Measurements from ENCODE around the gene POLR3GL.

POLR3GL gene

GRCh38 chr1:145977016-145977415 is 12.5 kb downstream of the POLR3GL start:
- DNase-seq = no peak

DNA sequence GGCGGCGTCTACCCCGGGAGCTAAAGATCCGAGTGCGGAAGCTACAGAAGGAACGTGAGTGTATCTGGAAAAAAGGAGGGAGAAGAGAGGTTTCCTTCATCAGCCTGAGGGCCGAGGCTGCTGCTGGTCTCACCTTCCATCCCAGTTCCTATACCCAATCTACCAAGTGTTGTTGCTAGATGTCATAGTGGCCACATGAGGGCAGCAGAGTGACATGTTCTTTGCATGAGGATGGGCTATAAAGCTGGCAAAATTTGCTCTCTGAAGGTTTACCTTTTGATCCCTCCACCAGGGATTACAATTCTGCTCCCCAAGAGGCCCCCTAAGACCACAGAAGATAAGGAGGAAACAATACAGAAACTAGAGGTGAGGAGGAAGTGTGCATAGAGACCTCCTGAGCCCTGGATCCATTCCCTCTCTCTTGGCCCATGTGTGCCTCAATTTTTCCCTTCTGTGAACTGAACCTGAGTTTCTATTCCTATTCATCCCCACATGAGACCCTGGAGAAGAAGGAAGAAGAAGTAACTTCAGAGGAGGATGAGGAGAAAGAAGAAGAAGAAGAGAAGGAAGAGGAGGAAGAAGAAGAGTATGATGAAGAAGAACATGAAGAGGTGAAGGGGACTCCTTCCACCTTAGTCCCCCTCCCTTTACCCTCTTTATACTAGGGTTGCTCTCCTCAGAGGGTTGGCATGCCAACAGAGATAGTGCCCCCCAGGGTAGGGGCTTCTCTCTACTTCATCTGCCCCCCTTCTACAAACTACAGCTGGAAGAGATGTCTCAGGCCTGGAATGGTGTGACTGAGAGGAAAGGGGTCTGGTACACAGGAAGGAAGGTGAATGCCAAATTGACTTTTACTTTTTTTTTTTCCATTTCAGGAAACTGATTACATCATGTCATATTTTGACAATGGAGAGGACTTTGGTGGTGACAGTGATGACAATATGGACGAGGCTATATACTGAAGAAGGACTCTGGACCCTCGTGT is 13.3 kb downstream of the POLR3GL start:
- DNase-seq = peak; percentile 80

GRCh38 chr1:145978471-145978853 is 14.0 kb downstream of the POLR3GL start:
- DNase-seq = no peak

GRCh38 chr1:145978854-145979745 is 14.6 kb downstream of the POLR3GL start:
- DNase-seq = peak; percentile 99

GRCh38 chr1:145979746-145980456 is 15.4 kb downstream of the POLR3GL start:
- DNase-seq = no peak

DNA sequence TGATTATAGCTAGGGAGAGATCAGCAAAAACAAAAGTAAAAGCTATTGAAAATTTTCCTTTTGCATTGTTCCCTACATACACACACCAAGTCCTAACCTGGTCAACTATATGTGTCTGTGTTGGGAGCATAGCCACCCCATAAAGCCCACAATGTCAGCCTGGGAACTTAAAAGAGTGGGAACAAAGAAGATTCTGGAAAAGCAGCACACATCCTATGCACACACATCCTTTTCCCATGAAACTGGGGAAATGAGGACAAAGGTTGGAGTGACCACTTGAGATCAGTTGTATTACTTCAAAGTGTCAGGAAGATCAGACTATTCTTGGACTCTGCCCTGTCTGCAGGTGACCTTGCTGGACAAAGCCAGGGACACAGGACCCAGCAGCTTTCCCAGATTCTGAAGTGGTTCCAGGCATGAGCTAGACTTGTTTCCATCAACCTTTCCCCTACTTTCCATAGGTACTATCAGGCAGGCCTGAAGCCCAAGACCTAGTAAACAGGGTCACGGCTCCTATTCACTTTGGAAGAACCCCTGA is 16.0 kb downstream of the POLR3GL start:
- no peak for DNase-seq

GRCh38 chr1:145982010-145982723 is 17.7 kb downstream of the POLR3GL start:
- DNase-seq = no peak

DNA sequence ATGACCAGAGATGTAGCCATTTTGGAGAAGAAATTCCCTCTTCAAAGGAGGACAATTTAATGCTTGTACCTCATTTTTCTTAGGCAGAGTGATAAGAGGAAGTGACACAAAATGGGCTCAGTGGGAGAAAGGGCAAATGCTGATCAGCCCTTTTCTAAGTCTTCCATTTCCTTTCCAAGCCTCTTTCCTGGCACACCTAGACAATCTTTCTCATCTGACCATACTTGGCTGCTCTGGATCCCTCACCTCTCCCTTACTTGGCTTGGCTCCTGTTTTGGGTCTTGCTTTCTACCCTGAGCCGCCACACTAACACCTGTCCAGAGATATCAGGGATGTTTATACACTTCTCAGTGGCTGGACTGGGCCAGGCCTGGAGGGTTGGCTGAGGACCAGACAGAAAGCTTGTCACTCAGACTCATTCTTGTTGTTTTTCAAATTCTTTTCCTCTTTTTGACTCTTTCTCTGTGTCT is 18.8 kb downstream of the POLR3GL start:
- DNase-seq = no peak

DNA sequence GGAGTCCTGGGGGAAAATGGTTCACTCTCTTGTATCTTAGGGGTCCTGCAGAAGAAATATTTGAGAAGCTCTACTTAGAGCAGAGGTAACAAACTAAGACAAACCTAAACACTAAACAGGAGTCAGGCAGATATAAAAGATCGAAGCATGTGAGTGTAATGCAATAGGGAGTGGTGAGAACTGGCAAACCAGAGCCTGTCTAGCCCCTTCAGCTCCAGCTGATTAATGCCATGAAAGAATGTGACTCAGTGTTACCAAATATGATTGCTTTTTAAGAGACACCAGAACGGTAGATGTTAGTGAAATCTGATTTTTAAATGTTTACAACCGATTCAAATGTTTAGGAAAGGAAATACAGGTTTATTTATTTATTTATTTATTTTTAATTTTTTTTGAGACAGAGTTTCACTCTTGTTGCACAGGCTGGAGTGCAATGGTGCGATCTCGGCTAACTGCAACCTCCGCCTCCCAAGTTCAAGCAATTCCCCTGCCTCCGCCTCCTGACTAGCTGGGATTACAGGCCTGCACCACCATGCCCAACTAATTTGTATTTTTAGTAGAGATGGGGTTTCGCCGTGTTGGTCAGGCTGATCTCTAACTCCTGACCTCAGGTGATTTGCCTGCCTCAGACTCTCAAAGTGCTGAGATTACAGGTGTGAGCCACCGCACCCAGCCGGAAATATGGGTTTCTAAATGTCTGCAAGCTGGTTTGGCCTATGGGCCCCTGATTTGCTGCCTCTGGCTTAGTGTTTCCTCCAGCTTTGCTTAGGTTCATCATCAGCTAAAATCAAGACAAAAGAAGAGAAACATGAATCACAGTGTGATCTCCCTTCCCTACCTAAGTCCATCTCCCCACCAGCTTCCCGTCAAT is 19.7 kb downstream of the POLR3GL start:
- no peak for DNase-seq

- DNase-seq = no peak
Measured at GRCh38 chr1:145985129-145985501, 20.6 kb downstream of the POLR3GL start.

- no peak for DNase-seq
Measured at GRCh38 chr1:145985502-145986439, 21.3 kb downstream of the POLR3GL start.

DNA sequence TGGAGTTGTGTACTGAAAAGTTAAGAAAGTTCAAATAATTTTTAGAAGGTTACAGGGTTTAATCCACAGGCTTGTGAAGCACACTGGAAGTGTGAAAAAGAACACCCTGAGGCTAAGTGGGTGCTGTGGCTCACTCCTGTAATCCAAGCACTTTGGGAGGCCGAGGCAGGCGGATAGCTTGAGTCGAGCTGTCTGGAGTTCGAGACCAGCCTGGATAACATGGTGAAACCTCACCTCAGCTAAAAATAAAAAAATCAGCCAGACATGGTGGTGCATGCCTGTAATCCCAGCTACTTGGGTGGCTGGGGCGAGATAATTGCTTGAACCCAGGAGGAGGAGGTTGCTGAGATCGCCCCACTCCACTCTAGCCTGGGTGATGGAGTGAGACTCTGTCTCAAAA is 22.1 kb downstream of the POLR3GL start:
- DNase-seq = no peak

GRCh38 chr1:145987926-145988325 is 23.4 kb downstream of the POLR3GL start:
- no peak for DNase-seq

GRCh38 chr1:145988773-145989172 is 24.3 kb downstream of the POLR3GL start:
- DNase-seq = no peak

DNA sequence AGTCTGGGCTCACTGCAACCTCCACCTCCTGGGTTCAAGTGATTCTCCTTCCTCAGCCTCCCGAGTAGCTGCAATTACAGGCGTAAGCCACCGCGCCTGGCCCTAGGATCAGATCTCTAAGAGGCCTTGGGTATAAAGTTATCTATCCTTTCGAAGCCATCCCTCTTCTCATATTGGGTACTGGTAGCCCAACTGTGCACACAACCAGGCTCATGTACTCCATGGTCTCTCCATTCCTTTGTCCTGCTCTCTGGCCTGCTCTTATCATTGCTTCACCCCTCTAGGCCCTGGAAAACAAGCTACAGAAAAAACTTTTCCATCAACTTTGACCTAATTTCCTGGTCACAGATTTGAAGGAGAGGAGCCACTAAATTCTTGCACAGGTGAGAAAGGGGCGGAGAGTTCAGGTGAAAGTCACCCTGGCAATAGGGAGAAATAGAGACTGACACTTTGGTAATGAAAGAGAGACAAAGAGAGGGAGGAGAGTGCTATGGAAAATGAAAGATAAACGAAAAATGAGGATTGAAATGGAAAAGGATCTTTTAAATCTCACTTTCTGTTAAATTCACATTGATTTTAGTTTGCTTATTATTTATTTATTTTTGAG is 25.9 kb downstream of the POLR3GL start:
- no peak for DNase-seq

- DNase-seq = no peak
Measured at GRCh38 chr1:145991735-145992412, 27.4 kb downstream of the POLR3GL start.

- DNase-seq = no peak
Measured at GRCh38 chr1:145992502-145992936, 28.0 kb downstream of the POLR3GL start.

DNA sequence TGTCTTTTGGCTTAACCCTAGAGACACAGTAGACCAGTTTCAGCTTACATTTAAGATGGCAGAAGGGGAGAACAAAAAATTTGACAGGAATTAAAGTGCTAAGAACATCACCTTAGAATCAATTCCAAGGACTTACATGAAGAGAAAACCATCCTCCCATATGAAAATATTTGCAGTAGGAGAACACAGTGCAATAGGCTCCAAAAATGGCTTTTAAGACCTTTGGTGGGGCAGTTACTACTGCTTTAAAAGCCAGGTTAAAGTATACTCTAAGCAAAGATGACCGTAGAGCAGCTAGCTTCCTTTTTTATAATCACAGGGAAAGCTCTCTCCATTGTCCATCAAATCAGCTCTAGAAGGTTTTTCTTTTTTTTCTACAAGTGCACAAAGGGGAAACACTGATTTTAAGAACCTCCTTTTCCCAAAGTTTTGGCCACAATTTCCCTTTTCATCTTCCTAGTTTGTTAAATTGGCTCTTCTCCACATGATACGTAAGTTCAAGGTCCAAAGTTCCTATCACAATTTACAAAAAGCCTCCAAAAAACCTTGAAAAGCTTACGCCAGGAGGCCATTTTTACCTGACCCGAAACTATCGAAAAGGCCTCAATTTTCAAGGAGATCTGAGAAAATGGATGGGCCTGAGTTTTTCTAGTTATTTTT is 28.6 kb downstream of the POLR3GL start:
- no peak for DNase-seq

Measured in amniotic stem cell (primary cell).